ENCODE measurements around the gene POLR3A. TPM values are rescaled to one million over a fixed set of nuclear protein-coding genes. Genes with fewer than 3 reads are reported as not detected.
"Not testable (repeated sequence)": the region's sequence is repeated elsewhere in the genome, so short reads cannot be mapped to it uniquely, and the experiment has no call there.

Gene POLR3A
- total and polyA plus RNA-seq, 5 donors from 2014 or later: 5.3 to 15.1 (median 6.2) TPM

DNA sequence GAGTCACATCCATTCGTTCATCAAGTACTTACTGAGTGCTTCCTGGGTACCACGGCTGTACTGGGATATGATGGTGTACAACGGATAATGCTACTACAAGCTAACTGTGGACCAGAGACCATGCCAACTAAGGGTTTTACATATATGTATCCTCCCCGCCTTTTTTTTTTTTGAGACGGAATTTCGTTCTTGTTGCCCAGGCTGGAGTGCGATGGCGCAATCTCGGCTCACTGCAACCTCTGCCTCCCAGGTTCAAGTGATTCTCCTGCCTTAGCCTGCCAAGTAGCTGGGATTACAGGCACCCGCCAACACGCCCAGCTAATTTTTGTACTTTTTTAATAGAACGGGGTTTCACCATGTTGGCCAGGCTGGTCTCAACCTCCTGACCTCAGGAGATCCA is 40.7 kb upstream of the POLR3A start:
- H3K27me3 ChIP-seq (ENCODE audit: control insufficient read depth, insufficient read depth, low read length); H3K4me3 Mint-ChIP-seq; ATAC-seq (ENCODE audit: low read depth in 2 of 2); H3K36me3 ChIP-seq (ENCODE audit: control insufficient read depth, insufficient read depth, low read length); H3K4me1 ChIP-seq (ENCODE audit: control insufficient read depth, insufficient read depth, low read length, poor library complexity, severe bottlenecking); H3K36me3 Mint-ChIP-seq; H3K4me3 ChIP-seq (ENCODE audit: low read depth, low read length); H3K27ac ChIP-seq (ENCODE audit: insufficient read depth, low read length, poor library complexity, severe bottlenecking); DNase-seq; H3K9me3 Mint-ChIP-seq; H3K27ac Mint-ChIP-seq; H3K9me3 ChIP-seq (ENCODE audit: control insufficient read depth in 2 of 2, low read length in 2 of 2); H3K4me1 Mint-ChIP-seq: not testable (repeated sequence)
- H3K27me3 Mint-ChIP-seq: peaks cover 11% of the 10 kb centered on the region

DNA sequence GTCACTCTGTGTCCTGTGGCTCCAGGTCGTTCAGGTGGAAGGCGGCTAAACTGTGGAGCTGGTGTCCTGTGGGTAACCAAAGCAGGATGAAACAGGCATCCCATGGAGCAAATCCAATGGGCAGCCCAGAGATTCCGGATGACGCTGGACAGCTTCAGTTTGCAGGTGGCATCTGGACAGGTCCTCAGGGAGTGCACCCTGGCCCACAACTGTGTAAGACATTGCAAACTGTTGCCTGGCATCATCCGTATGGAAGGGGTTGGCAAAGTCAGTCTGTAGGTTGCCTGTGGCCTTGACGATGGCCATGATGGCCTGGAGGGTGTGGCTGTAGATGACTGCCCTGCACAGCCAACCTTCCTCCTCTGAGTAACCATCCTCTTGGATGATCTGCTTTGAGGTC is 39.8 kb upstream of the POLR3A start:
- Mint-ChIP-seq H3K9me3 (peaks cover 0 to 3% (median under 1%) of the 10 kb centered on the region in 7 donors), H3K4me1 (no peaks in the 10 kb centered on the region), H3K27me3 (peaks cover 8% of the 10 kb centered on the region), H3K36me3 (no peaks in the 10 kb centered on the region), H3K27ac (no peak overlapping the region), H3K4me3 (no peak overlapping the region)
- Histone ChIP-seq H3K4me1 (ENCODE audit: control insufficient read depth, insufficient read depth, low read length, poor library complexity, severe bottlenecking) (no peaks in the 10 kb centered on the region), H3K9me3 (ENCODE audit: control insufficient read depth in 2 of 2, low read length in 2 of 2) (no peaks in the 10 kb centered on the region), H3K27me3 (ENCODE audit: control insufficient read depth, insufficient read depth, low read length) (no peaks in the 10 kb centered on the region), H3K4me3 (ENCODE audit: low read depth, low read length) (no peak overlapping the region), H3K36me3 (ENCODE audit: control insufficient read depth, insufficient read depth, low read length) (no peaks in the 10 kb centered on the region), H3K27ac (ENCODE audit: insufficient read depth, low read length, poor library complexity, severe bottlenecking) (no peak overlapping the region)
- ATAC-seq (ENCODE audit: low read depth in 2 of 2) (no peak), DNase-seq (no peak)

DNA sequence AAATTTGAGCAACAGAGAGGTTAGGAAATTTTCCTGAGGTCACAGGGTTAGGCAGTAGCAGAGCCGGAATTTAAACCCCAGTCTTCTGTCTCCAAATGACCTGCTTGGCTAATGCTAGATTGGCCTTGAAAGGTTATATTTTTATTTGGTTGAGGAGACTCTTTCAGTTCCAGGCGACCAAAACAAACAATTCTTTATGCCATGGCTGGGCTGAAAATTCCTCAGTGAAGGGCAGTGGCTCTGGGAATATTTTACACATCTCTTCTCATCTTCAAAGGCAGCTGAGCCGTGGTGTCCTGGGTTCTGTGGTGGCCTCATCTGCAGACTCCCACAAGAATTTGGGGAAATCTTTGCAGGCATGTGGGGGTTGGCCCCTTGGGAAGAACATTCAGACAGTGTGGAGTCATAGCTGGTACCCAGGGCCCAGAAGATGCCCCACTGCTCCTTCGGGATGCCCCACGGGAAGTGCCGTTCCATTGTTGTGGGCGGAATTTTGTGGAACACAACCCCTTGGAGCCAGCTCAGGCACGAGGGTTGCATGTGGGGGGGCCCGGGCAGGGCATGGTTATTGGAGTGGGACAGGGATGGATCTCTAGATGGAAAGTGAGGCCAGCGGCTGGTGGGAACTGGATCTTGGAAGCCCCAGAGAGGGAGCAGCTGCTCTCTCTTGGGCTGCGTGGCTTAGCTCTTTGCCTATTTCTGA is 37.6 kb upstream of the POLR3A start:
- Histone ChIP-seq H3K4me1 (ENCODE audit: control insufficient read depth, insufficient read depth, low read length, poor library complexity, severe bottlenecking) (no peaks in the 10 kb centered on the region), H3K9me3 (ENCODE audit: control insufficient read depth in 2 of 2, low read length in 2 of 2) (no peaks in the 10 kb centered on the region), H3K4me3 (ENCODE audit: low read depth, low read length) (no peak overlapping the region), H3K27me3 (ENCODE audit: control insufficient read depth, insufficient read depth, low read length) (no peaks in the 10 kb centered on the region), H3K36me3 (ENCODE audit: control insufficient read depth, insufficient read depth, low read length) (no peaks in the 10 kb centered on the region), H3K27ac (ENCODE audit: insufficient read depth, low read length, poor library complexity, severe bottlenecking) (no peak overlapping the region)
- no peaks in the 10 kb centered on the region for H3K36me3 Mint-ChIP-seq
- no peak for DNase-seq
- H3K4me3 Mint-ChIP-seq: no peak overlapping the region
- no peak overlapping the region for H3K27ac Mint-ChIP-seq
- H3K4me1 Mint-ChIP-seq: no peaks in the 10 kb centered on the region
- ATAC-seq (ENCODE audit: low read depth in 2 of 2): no peak
- peaks cover 4% of the 10 kb centered on the region for H3K27me3 Mint-ChIP-seq
- H3K9me3 Mint-ChIP-seq: no peaks in the 10 kb centered on the region

DNA sequence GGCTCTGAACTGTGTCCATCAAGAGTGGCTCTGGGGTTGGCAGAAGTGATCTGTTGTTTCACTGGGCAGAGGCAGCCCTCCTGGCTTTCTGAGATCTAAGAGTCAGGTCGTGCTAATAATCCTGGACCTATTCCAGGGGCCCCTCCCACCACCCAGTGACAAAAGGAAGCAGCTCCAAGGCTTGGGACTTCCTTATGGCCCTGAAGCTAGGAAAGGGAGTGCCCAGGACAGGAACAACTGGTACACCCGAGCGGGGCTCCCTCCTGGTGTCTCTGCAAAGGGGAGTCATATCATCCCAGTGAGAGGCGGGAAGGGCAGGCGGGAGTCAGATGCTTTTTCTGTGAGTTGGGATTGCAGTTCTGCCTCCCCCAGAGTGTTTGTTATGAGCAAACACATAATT is 36.7 kb upstream of the POLR3A start:
- H3K27ac ChIP-seq (ENCODE audit: insufficient read depth, low read length, poor library complexity, severe bottlenecking): no peak overlapping the region
- no peak overlapping the region for H3K27ac Mint-ChIP-seq

DNA sequence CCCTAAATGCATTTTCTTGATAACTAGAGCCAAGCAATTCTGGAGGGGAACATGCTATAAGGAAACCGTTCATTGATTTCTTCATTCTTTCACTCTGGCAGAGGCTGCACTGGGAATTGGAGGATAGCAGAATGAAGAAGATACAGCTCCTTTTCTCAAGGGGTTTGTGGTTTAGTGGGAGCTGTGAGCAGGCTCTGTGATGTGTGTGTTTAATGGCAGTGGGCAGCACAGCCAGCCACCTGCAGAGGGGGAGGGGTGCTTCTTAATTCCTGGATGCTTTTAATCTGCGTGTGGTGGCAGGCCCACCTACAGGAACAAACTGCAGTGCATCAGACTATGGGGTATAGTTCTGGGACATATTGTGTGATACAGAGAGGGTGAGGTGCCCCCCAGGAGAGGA is 36.3 kb upstream of the POLR3A start:
- ATAC-seq (ENCODE audit: low read depth in 2 of 2) (no peak), DNase-seq (no peak)
- no peaks in the 10 kb centered on the region for H3K9me3 ChIP-seq (ENCODE audit: control insufficient read depth in 2 of 2, low read length in 2 of 2)
- no peaks in the 10 kb centered on the region for H3K36me3 ChIP-seq (ENCODE audit: control insufficient read depth, insufficient read depth, low read length)
- Mint-ChIP-seq H3K4me1 (no peaks in the 10 kb centered on the region), H3K9me3 (no peaks in the 10 kb centered on the region), H3K36me3 (no peaks in the 10 kb centered on the region), H3K27me3 (peaks cover 4% of the 10 kb centered on the region), H3K27ac (no peak overlapping the region), H3K4me3 (no peak overlapping the region)
- H3K27me3 ChIP-seq (ENCODE audit: control insufficient read depth, insufficient read depth, low read length): no peaks in the 10 kb centered on the region
- no peaks in the 10 kb centered on the region for H3K4me1 ChIP-seq (ENCODE audit: control insufficient read depth, insufficient read depth, low read length, poor library complexity, severe bottlenecking)
- no peak overlapping the region for H3K4me3 ChIP-seq (ENCODE audit: low read depth, low read length)
- H3K27ac ChIP-seq (ENCODE audit: insufficient read depth, low read length, poor library complexity, severe bottlenecking): no peak overlapping the region

More for the DNA sequence above, 36.7 kb upstream of the POLR3A start:
- Histone ChIP-seq H3K27me3 (ENCODE audit: control insufficient read depth, insufficient read depth, low read length) (no peaks in the 10 kb centered on the region), H3K4me3 (ENCODE audit: low read depth, low read length) (no peak overlapping the region), H3K36me3 (ENCODE audit: control insufficient read depth, insufficient read depth, low read length) (no peaks in the 10 kb centered on the region), H3K4me1 (ENCODE audit: control insufficient read depth, insufficient read depth, low read length, poor library complexity, severe bottlenecking) (no peaks in the 10 kb centered on the region), H3K9me3 (ENCODE audit: control insufficient read depth in 2 of 2, low read length in 2 of 2) (no peaks in the 10 kb centered on the region)
- DNase-seq (no peak), ATAC-seq (ENCODE audit: low read depth in 2 of 2) (no peak)
- H3K27me3 Mint-ChIP-seq: peaks cover 4% of the 10 kb centered on the region
- no peaks in the 10 kb centered on the region for H3K36me3 Mint-ChIP-seq
- no peak overlapping the region for H3K4me3 Mint-ChIP-seq
- no peaks in the 10 kb centered on the region for H3K9me3 Mint-ChIP-seq
- H3K4me1 Mint-ChIP-seq: no peaks in the 10 kb centered on the region

DNA sequence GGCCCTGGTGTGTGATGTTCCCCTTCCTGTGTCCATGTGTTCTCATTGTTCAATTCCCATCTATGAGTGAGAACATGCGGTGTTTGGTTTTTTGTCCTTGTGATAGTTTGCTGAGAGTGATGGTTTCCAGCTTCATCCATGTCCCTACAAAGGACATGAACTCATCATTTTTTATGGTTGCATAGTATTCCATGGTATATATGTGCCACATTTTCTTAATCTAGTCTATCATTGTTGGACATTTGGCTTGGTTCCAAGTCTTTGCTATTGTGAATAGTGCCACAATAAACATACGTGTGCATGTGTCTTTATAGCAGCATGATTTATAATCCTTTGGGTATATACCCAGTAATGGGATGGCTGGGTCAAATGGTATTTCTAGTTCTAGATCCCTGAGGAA is 35.6 kb upstream of the POLR3A start:
- not testable (repeated sequence) for H3K4me3 Mint-ChIP-seq; H3K9me3 Mint-ChIP-seq; H3K4me1 Mint-ChIP-seq; H3K27me3 ChIP-seq (ENCODE audit: control insufficient read depth, insufficient read depth, low read length); H3K4me3 ChIP-seq (ENCODE audit: low read depth, low read length); H3K27ac ChIP-seq (ENCODE audit: insufficient read depth, low read length, poor library complexity, severe bottlenecking); H3K27me3 Mint-ChIP-seq; H3K4me1 ChIP-seq (ENCODE audit: control insufficient read depth, insufficient read depth, low read length, poor library complexity, severe bottlenecking); H3K36me3 ChIP-seq (ENCODE audit: control insufficient read depth, insufficient read depth, low read length); H3K27ac Mint-ChIP-seq; DNase-seq; H3K36me3 Mint-ChIP-seq; ATAC-seq (ENCODE audit: low read depth in 2 of 2); H3K9me3 ChIP-seq (ENCODE audit: control insufficient read depth in 2 of 2, low read length in 2 of 2)

DNA sequence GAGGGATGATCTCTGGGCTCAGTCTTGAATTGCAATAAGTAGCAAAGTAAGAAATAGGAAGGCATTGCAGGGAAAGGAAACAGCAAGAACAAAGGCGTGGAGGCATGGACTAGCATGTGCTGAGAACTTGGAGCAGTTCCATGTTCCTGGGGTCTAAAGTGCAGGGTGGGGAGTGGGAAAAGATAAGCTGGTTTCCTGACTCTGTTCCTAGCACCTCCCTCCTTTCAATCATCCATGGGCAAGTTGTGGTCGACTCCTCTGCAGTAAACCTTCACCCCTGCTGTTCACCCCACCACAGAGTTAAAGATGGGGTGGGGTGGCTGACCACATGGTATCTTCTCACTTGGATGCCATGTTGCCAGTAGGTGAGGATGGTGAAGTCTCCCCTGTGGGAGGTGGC is 33.9 kb upstream of the POLR3A start:
- no peaks in the 10 kb centered on the region for H3K9me3 ChIP-seq (ENCODE audit: control insufficient read depth in 2 of 2, low read length in 2 of 2)
- Mint-ChIP-seq H3K27ac (no peak overlapping the region), H3K27me3 (peaks cover 4% of the 10 kb centered on the region), H3K9me3 (no peaks in the 10 kb centered on the region), H3K4me1 (no peaks in the 10 kb centered on the region), H3K36me3 (no peaks in the 10 kb centered on the region), H3K4me3 (no peak overlapping the region)
- ATAC-seq (ENCODE audit: low read depth in 2 of 2): no peak
- no peaks in the 10 kb centered on the region for H3K27me3 ChIP-seq (ENCODE audit: control insufficient read depth, insufficient read depth, low read length)
- no peaks in the 10 kb centered on the region for H3K4me1 ChIP-seq (ENCODE audit: control insufficient read depth, insufficient read depth, low read length, poor library complexity, severe bottlenecking)
- no peak overlapping the region for H3K27ac ChIP-seq (ENCODE audit: insufficient read depth, low read length, poor library complexity, severe bottlenecking)
- H3K36me3 ChIP-seq (ENCODE audit: control insufficient read depth, insufficient read depth, low read length): no peaks in the 10 kb centered on the region
- DNase-seq: no peak
- H3K4me3 ChIP-seq (ENCODE audit: low read depth, low read length): no peak overlapping the region

DNA sequence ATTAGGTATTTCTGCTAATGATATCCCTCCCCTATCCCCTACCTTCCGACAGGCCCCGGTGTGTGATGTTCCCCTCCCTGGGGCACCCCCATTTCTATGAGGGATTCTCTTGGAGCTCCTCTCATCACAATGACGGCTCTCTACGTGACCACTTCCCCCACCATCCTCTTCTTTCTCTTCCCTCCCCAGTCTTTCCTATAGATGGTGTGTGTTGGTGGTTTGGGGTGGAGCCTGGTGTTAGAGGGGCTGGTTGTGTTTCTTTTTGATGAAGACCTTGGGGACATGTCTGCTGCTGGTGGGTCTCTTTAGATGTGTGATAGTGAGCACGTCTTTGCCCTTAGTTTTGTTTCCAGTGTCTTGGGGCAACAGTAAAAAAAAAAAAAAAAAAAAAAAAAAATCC is 33.0 kb upstream of the POLR3A start:
- Histone ChIP-seq H3K36me3 (ENCODE audit: control insufficient read depth, insufficient read depth, low read length) (no peaks in the 10 kb centered on the region), H3K27me3 (ENCODE audit: control insufficient read depth, insufficient read depth, low read length) (no peaks in the 10 kb centered on the region), H3K27ac (ENCODE audit: insufficient read depth, low read length, poor library complexity, severe bottlenecking) (no peak overlapping the region), H3K4me3 (ENCODE audit: low read depth, low read length) (no peak overlapping the region), H3K9me3 (ENCODE audit: control insufficient read depth in 2 of 2, low read length in 2 of 2) (no peaks in the 10 kb centered on the region), H3K4me1 (ENCODE audit: control insufficient read depth, insufficient read depth, low read length, poor library complexity, severe bottlenecking) (no peaks in the 10 kb centered on the region)
- ATAC-seq (ENCODE audit: low read depth in 2 of 2) (no peak), DNase-seq (no peak)
- Mint-ChIP-seq H3K27me3 (peaks cover 4% of the 10 kb centered on the region), H3K36me3 (no peaks in the 10 kb centered on the region), H3K4me1 (no peaks in the 10 kb centered on the region), H3K27ac (no peak overlapping the region), H3K4me3 (no peak overlapping the region), H3K9me3 (no peaks in the 10 kb centered on the region)
